ENCODE results near the gene TGFBR2.

DNA sequence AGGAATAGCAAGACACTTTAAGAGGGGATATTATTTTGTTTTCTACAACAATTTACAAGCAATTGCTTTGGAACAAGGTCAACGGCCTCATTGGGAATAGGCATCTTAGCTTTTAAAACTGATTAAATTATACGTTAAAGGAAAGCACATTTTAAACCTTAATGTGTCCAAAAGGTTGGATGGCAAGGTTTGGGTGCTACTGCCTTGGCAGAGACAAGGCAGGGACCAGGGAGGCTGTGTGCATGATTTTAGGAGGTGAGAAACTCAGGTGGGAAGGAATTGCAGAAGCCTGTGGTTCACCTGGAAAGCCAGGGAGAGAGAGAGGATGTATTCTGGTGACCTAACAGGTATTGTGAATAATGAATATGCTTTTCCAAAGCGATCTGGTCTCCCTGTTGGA is 54.3 kb downstream of the TGFBR2 start:
- TF ChIP-seq CTCF (conservative IDR thresholded peaks at IDR 0.05; ENCODE audit: low read depth, low read length) (no peak), EZH2phosphoT487 (IDR thresholded peaks at IDR 0.05; ENCODE audit: borderline replicate concordance, low read length) (no peak), EZH2 (IDR thresholded peaks at IDR 0.05; ENCODE audit: low read length, unreplicated experiment) (no peak)

Data from PC-3 (cell line).